GM21390 (cell line): Measurements from ENCODE around the gene NEGR1.
"Not testable (repeated sequence)": the region's sequence is repeated elsewhere in the genome, so short reads cannot be mapped to it uniquely, and the experiment has no call there.

Experiments
- ATAC-seq: cut with Tn5 transposase; IDR thresholded peaks from one replicate; pipeline ENCODE4 v1.9.1; 2021; ENCODE audit not compliant: unreplicated experiment

Gene NEGR1

GRCh38 chr1:72282271-72283021, at the start of gene NEGR1:
Gene NEGR1 (minus strand): TSS chr1:72282539.
- peak; percentile 81 for ATAC-seq

- no peak for ATAC-seq
Observed at GRCh38 chr1:72326494-72326893, 44.2 kb upstream of the NEGR1 start.

GRCh38 chr1:72324451-72324850, 42.1 kb upstream of the NEGR1 start:
- ATAC-seq, result no peak

- ATAC-seq, result no peak
Observed at GRCh38 chr1:72322910-72323309, 40.6 kb upstream of the NEGR1 start.

GRCh38 chr1:72296501-72296900, 14.2 kb upstream of the NEGR1 start:
- ATAC-seq, result no peak

- ATAC-seq, result no peak
Observed at GRCh38 chr1:72288886-72289285, 6.5 kb upstream of the NEGR1 start.

- ATAC-seq, result no peak
Observed at GRCh38 chr1:72286401-72286800, 4.1 kb upstream of the NEGR1 start.

GRCh38 chr1:72285074-72285425, 2.7 kb upstream of the NEGR1 start:
- no peak for ATAC-seq

- peak; percentile 53 for ATAC-seq
Observed at GRCh38 chr1:72284348-72285073, 2.2 kb upstream of the NEGR1 start.

- ATAC-seq, result no peak
Observed at GRCh38 chr1:72284084-72284347, 1.7 kb upstream of the NEGR1 start.

- no peak for ATAC-seq
Observed at GRCh38 chr1:72283307-72284083, 1.2 kb upstream of the NEGR1 start.

- peak; percentile 9 for ATAC-seq
Observed at GRCh38 chr1:72283022-72283306, 625 bp upstream of the NEGR1 start.

- no peak for ATAC-seq
Observed at GRCh38 chr1:72281637-72282270, 585 bp downstream of the NEGR1 start.

- ATAC-seq, result no peak
Observed at GRCh38 chr1:72281144-72281543, 1.2 kb downstream of the NEGR1 start.

- no peak for ATAC-seq
Observed at GRCh38 chr1:72280711-72281110, 1.6 kb downstream of the NEGR1 start.

GRCh38 chr1:72280131-72280530, 2.2 kb downstream of the NEGR1 start:
- no peak for ATAC-seq

GRCh38 chr1:72278461-72278860, 3.9 kb downstream of the NEGR1 start:
- ATAC-seq, result no peak

- no peak for ATAC-seq
Observed at GRCh38 chr1:72271555-72272085, 10.7 kb downstream of the NEGR1 start.

- ATAC-seq, result no peak
Observed at GRCh38 chr1:72262735-72263134, 19.6 kb downstream of the NEGR1 start.

- no peak for ATAC-seq
Observed at GRCh38 chr1:72253132-72253531, 29.2 kb downstream of the NEGR1 start.

- ATAC-seq, result no peak
Observed at GRCh38 chr1:72241397-72241796, 40.9 kb downstream of the NEGR1 start.

GRCh38 chr1:72235931-72236330, 46.4 kb downstream of the NEGR1 start:
- not testable (repeated sequence) for ATAC-seq
